Right lobe of liver (tissue), 4 donors: Measurements from ENCODE around the gene SEC62.

Experiments used
- POLR2A ChIP-seq: fragments of 450-650 bp; IDR thresholded peaks from one replicate; pipeline ENCODE4 v1.6.1; 2017; ENCODE audit warnings: antibody characterized with exemption, mild to moderate bottlenecking
- TF ChIP-seq, protein P1 (sequence below), 4 donors: fragments of 200-600 bp in 3 of 4; fragments of 450-650 bp in 1 of 4; IDR thresholded peaks; one replicate each; pipeline versions ENCODE4 v1.5.1 to v1.8.0; 2016 to 2022; ENCODE audit warnings: antibody characterized with exemption in 4 of 4, mild to moderate bottlenecking in 2 of 4
- donor health status: DM: no; HTN: no; CAD: no.
- donor health status: DM: no; HTN: no; CAD: no.
- donor health status: DM: no; HTN: yes; CAD: no.

DNA sequence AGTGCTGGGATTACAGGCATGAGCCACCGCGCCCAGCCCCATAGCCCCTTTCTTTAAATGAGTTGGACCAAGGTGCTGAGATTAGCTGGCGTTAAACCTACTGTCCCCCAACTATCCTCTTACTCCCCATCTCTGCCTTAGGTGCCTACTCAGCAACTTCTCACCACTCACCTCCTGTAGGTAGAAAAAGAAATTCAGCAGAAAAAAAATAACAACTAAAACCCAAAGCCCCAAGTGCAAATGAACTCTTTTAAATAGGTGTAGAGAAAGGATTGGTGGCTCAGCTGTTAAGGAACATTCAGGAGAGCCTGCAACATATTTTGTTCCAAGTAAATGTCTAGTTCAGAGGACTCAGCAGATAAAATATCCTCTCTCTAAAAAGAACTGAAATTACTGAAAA lies 35.8 kb upstream of the SEC62 start:
- TF ChIP-seq POLR2A: no peak
- TF ChIP-seq, protein P1, sequence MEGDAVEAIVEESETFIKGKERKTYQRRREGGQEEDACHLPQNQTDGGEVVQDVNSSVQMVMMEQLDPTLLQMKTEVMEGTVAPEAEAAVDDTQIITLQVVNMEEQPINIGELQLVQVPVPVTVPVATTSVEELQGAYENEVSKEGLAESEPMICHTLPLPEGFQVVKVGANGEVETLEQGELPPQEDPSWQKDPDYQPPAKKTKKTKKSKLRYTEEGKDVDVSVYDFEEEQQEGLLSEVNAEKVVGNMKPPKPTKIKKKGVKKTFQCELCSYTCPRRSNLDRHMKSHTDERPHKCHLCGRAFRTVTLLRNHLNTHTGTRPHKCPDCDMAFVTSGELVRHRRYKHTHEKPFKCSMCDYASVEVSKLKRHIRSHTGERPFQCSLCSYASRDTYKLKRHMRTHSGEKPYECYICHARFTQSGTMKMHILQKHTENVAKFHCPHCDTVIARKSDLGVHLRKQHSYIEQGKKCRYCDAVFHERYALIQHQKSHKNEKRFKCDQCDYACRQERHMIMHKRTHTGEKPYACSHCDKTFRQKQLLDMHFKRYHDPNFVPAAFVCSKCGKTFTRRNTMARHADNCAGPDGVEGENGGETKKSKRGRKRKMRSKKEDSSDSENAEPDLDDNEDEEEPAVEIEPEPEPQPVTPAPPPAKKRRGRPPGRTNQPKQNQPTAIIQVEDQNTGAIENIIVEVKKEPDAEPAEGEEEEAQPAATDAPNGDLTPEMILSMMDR (IDR thresholded peaks at IDR 0.05): no peak
